GM23338 (cell line): ENCODE results near the gene USP10. TPM values are rescaled to one million over a fixed set of nuclear protein-coding genes. Genes with fewer than 3 reads are reported as not detected.

Experiments used
- ATAC-seq: fragments of 200-7000 bp; cut with Tn5 transposase; 3 replicates; pipeline ENCODE4 v1.9.1; 2020
- DNase-seq: peaks from one replicate; pipeline ENCODE4 v3.0.0-alpha.2; 2015; ENCODE audit warnings: low spot score
- H2AFZ ChIP-seq: fragments of 200-600 bp; sonication (generic); 2 replicates; pipeline ENCODE4 v1.8.0; 2016; ENCODE audit warnings: antibody characterized with exemption, mild to moderate bottlenecking, moderate library complexity
- H3F3A ChIP-seq: fragments of 200-600 bp; sonication (generic); replicated peaks from 2 replicates; pipeline ENCODE4 v1.8.0; 2017; ENCODE audit warnings: antibody characterized with exemption, mixed run types, low read depth
- H3K27ac ChIP-seq: fragments of 200-600 bp; sonication (generic); 2 replicates; pipeline ENCODE4 v1.6.1; 2016; ENCODE audit warnings: low read depth
- H3K27me3 ChIP-seq: fragments of 200-600 bp; sonication (generic); 2 replicates; pipeline ENCODE4 v1.8.0; 2016; ENCODE audit warnings: mild to moderate bottlenecking, mixed run types, moderate library complexity; ENCODE audit not compliant: insufficient read depth
- H3K36me3 ChIP-seq: fragments of 200-600 bp; sonication (generic); 2 replicates; pipeline ENCODE4 v1.8.0; 2016; ENCODE audit warnings: mild to moderate bottlenecking; ENCODE audit not compliant: insufficient read depth
- H3K4me1 ChIP-seq: fragments of 200-600 bp; sonication (generic); 2 replicates; pipeline ENCODE4 v1.8.0; 2016; ENCODE audit warnings: mild to moderate bottlenecking, moderate library complexity; ENCODE audit not compliant: insufficient read depth
- H3K4me2 ChIP-seq: fragments of 200-600 bp; sonication (generic); 2 replicates; pipeline ENCODE4 v1.7.1; 2017; ENCODE audit warnings: mixed run types
- H3K4me3 ChIP-seq: fragments of 200-600 bp; sonication (generic); 2 replicates; pipeline ENCODE4 v1.6.1; 2016; ENCODE audit warnings: mixed run types
- H3K79me2 ChIP-seq: fragments of 200-600 bp; sonication (generic); replicated peaks from 2 replicates; pipeline ENCODE4 v1.8.0; 2017; ENCODE audit warnings: mild to moderate bottlenecking; ENCODE audit not compliant: insufficient read depth
- H3K9me2 ChIP-seq: fragments of 200-600 bp; sonication (generic); 2 replicates; pipeline ENCODE4 v1.8.0; 2017; ENCODE audit not compliant: insufficient read depth
- H4K20me1 ChIP-seq: fragments of 200-600 bp; sonication (generic); replicated peaks from 2 replicates; pipeline ENCODE4 v1.8.0; 2017; ENCODE audit warnings: mild to moderate bottlenecking; ENCODE audit not compliant: insufficient read depth
- H3K27ac Mint-ChIP-seq: 2 replicates; pipeline ENCODE4 v1.8.0; 2020; ENCODE audit warnings: inconsistent platforms, mild to moderate bottlenecking, moderate library complexity, mixed read lengths
- H3K27me3 Mint-ChIP-seq: 3 replicates; pipeline ENCODE4 v1.8.0; 2022; ENCODE audit warnings: low read depth, mild to moderate bottlenecking, moderate library complexity, mixed read lengths, inconsistent platforms; ENCODE audit not compliant: insufficient read depth, poor library complexity
- H3K36me3 Mint-ChIP-seq: 3 replicates; pipeline ENCODE4 v1.8.0; 2021; ENCODE audit warnings: low read depth, mild to moderate bottlenecking, inconsistent platforms, moderate library complexity, mixed read lengths
- H3K4me1 Mint-ChIP-seq: 3 replicates; pipeline ENCODE4 v1.8.0; 2020; ENCODE audit warnings: mild to moderate bottlenecking, inconsistent platforms, mixed read lengths
- H3K4me3 Mint-ChIP-seq: 3 replicates; pipeline ENCODE4 v1.8.0; 2021; ENCODE audit warnings: moderate library complexity, mild to moderate bottlenecking, inconsistent platforms, mixed read lengths
- H3K9me3 Mint-ChIP-seq: 3 replicates; pipeline ENCODE4 v1.8.0; 2020; ENCODE audit warnings: moderate library complexity, mild to moderate bottlenecking, inconsistent platforms, mixed read lengths
- CREB1 ChIP-seq: fragments of 250-450 bp; sonication (Bioruptor Pico); IDR thresholded peaks from 2 replicates; pipeline ENCODE4 v1.5.0; 2020; ENCODE audit warnings: low read depth, mild to moderate bottlenecking, moderate library complexity
- CTCF ChIP-seq, 2 experiments: fragments of 200-600 bp in 1 of 2; sonication (generic) in 1 of 2; conservative IDR thresholded peaks; 2 replicates each; pipeline versions ENCODE4 v1.5.1 to v1.6.1; 2016 to 2017; ENCODE audit warnings: antibody characterized with exemption in 2 of 2, low read depth in 2 of 2, mild to moderate bottlenecking in 2 of 2, moderate library complexity in 1 of 2
- ETS1 ChIP-seq: IDR thresholded peaks from 2 replicates; pipeline ENCODE4 v1.6.1; 2016; ENCODE audit warnings: antibody characterized with exemption
- EZH2 ChIP-seq: fragments of 200-600 bp; sonication (generic); IDR thresholded peaks from one replicate; pipeline ENCODE4 v1.8.0; 2017; ENCODE audit warnings: antibody characterized with exemption, mild to moderate bottlenecking, low read depth; ENCODE audit not compliant: unreplicated experiment
- EZH2phosphoT487 ChIP-seq: fragments of 200-600 bp; sonication (generic); IDR thresholded peaks from one replicate; pipeline ENCODE4 v1.8.1; 2018; ENCODE audit warnings: antibody characterized with exemption; ENCODE audit not compliant: unreplicated experiment
- JUNB ChIP-seq: IDR thresholded peaks from one replicate; pipeline ENCODE4 v1.6.1; 2016; ENCODE audit warnings: antibody characterized with exemption; ENCODE audit not compliant: unreplicated experiment
- NANOG ChIP-seq: IDR thresholded peaks from 2 replicates; pipeline ENCODE4 v1.6.1; 2016; ENCODE audit warnings: antibody characterized with exemption, borderline replicate concordance
- POLR2AphosphoS5 ChIP-seq: IDR thresholded peaks from 2 replicates; pipeline ENCODE4 v1.6.1; 2016; ENCODE audit warnings: antibody characterized with exemption, low read depth
- STAT1 ChIP-seq: IDR thresholded peaks from one replicate; pipeline ENCODE4 v1.6.1; 2016; ENCODE audit warnings: antibody characterized with exemption; ENCODE audit not compliant: unreplicated experiment
- ZNF114 ChIP-seq: fragments of 250-450 bp; sonication (Bioruptor Pico); IDR thresholded peaks from 2 replicates; pipeline ENCODE4 v1.5.0; 2020; ENCODE audit warnings: mild to moderate bottlenecking, moderate library complexity
- ZNF331 ChIP-seq: fragments of 250-450 bp; sonication (Bioruptor Pico); IDR thresholded peaks from 2 replicates; pipeline ENCODE4 v1.5.0; 2020; ENCODE audit warnings: low read depth, mild to moderate bottlenecking, moderate library complexity
- ZNF462 ChIP-seq: fragments of 250-450 bp; sonication (Bioruptor Pico); IDR thresholded peaks from 2 replicates; pipeline ENCODE4 v1.5.0; 2020; ENCODE audit warnings: mild to moderate bottlenecking, moderate library complexity
- polyA plus RNA-seq: library from polyadenylated mRNA; unstranded; fragments of >200 nt; fragmentation: Nextera tagmentation; extraction: Ambion mirVana; gene quantifications from 2 replicates; pipeline ENCODE4 v1.2.1, GENCODE V29; 2016
- total RNA-seq: library from RNA; depleted of rRNA; stranded (reverse); fragments of >200 nt; shearing (Covaris generic); gene quantifications from 2 replicates; pipeline ENCODE4 v1.2.3, GENCODE V29; 2014
- TF ChIP-seq, protein P1 (sequence below): IDR thresholded peaks from one replicate; pipeline ENCODE4 v1.6.1; 2018; ENCODE audit warnings: antibody characterized with exemption; ENCODE audit not compliant: unreplicated experiment

Gene USP10
- total and polyA plus RNA-seq, 2 experiments from 2014 or later = 158 to 194 TPM

DNA sequence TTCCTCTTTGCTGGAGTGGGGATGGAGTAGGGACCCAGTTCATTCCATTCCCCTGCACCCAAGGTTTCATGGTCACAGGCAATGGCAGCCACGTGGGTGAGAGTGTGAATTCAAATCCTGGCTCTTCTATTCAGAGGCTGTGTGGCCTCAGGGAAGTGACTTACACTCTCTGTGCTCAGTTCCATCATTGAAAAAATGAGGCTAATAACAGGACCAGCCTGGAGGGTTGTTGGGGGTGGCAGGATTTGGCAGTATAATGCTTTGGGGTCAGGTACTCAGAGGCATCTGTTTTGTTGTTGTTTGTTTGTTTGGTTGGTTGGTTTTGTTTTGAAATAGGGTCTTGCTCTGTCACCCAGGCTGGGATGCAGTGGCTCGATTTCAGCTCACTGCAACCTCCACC is 117.8 kb downstream of the USP10 start:
- TF ChIP-seq ETS1 (no peak), CREB1 (CRISPR knock-in tag) (no peak), CTCF (conservative IDR thresholded peaks at IDR 0.05; ENCODE audit: low read depth in 2 of 2) (no peak), EZH2 (no peak), POLR2AphosphoS5 (no peak), STAT1 (no peak), NANOG (no peak), ZNF462 (CRISPR knock-in tag) (no peak), ZNF331 (CRISPR knock-in tag) (no peak), EZH2phosphoT487 (no peak), JUNB (no peak), ZNF114 (CRISPR knock-in tag) (no peak)
- TF ChIP-seq, protein P1, sequence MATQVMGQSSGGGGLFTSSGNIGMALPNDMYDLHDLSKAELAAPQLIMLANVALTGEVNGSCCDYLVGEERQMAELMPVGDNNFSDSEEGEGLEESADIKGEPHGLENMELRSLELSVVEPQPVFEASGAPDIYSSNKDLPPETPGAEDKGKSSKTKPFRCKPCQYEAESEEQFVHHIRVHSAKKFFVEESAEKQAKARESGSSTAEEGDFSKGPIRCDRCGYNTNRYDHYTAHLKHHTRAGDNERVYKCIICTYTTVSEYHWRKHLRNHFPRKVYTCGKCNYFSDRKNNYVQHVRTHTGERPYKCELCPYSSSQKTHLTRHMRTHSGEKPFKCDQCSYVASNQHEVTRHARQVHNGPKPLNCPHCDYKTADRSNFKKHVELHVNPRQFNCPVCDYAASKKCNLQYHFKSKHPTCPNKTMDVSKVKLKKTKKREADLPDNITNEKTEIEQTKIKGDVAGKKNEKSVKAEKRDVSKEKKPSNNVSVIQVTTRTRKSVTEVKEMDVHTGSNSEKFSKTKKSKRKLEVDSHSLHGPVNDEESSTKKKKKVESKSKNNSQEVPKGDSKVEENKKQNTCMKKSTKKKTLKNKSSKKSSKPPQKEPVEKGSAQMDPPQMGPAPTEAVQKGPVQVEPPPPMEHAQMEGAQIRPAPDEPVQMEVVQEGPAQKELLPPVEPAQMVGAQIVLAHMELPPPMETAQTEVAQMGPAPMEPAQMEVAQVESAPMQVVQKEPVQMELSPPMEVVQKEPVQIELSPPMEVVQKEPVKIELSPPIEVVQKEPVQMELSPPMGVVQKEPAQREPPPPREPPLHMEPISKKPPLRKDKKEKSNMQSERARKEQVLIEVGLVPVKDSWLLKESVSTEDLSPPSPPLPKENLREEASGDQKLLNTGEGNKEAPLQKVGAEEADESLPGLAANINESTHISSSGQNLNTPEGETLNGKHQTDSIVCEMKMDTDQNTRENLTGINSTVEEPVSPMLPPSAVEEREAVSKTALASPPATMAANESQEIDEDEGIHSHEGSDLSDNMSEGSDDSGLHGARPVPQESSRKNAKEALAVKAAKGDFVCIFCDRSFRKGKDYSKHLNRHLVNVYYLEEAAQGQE = no peak
- no peaks in the 10 kb centered on the region for H3K36me3 ChIP-seq
- H3K27me3 Mint-ChIP-seq = peaks cover 21% of the 10 kb centered on the region

More for the DNA sequence above, 117.8 kb downstream of the USP10 start:
- Histone ChIP-seq H3K27me3 (peaks cover 26% of the 10 kb centered on the region), H4K20me1 (no peaks in the 10 kb centered on the region), H3K9me2 (no peaks in the 10 kb centered on the region), H3K79me2 (no peaks in the 10 kb centered on the region), H3K4me1 (0 out of 2 replicates have a peak, but pooled peaks cover 5% of the 10 kb centered on the region), H2AFZ (no peak overlapping the region), H3K27ac (no peak overlapping the region), H3K4me3 (no peak overlapping the region), H3K4me2 (no peak overlapping the region), H3F3A (no peaks in the 10 kb centered on the region)
- H3K4me3 Mint-ChIP-seq = no peak overlapping the region
- no peak for DNase-seq
- no peak overlapping the region for H3K27ac Mint-ChIP-seq
- no peak for ATAC-seq
- H3K4me1 Mint-ChIP-seq = peaks cover 8% of the 10 kb centered on the region
- H3K9me3 Mint-ChIP-seq = no peaks in the 10 kb centered on the region; the same call in none of the 3 replicates
- H3K36me3 Mint-ChIP-seq = no peaks in the 10 kb centered on the region; the same call in 2 of the 3 replicates
